GM12801 (cell line): ENCODE data around the gene CASZ1.

Experiments
- TF ChIP-seq, protein P1 (sequence below): IDR thresholded peaks from one replicate; pipeline ENCODE4 v1.5.1; 2011; ENCODE audit warnings: control low read depth; ENCODE audit not compliant: insufficient read length; ENCODE audit errors: extremely low read depth

Gene CASZ1

DNA sequence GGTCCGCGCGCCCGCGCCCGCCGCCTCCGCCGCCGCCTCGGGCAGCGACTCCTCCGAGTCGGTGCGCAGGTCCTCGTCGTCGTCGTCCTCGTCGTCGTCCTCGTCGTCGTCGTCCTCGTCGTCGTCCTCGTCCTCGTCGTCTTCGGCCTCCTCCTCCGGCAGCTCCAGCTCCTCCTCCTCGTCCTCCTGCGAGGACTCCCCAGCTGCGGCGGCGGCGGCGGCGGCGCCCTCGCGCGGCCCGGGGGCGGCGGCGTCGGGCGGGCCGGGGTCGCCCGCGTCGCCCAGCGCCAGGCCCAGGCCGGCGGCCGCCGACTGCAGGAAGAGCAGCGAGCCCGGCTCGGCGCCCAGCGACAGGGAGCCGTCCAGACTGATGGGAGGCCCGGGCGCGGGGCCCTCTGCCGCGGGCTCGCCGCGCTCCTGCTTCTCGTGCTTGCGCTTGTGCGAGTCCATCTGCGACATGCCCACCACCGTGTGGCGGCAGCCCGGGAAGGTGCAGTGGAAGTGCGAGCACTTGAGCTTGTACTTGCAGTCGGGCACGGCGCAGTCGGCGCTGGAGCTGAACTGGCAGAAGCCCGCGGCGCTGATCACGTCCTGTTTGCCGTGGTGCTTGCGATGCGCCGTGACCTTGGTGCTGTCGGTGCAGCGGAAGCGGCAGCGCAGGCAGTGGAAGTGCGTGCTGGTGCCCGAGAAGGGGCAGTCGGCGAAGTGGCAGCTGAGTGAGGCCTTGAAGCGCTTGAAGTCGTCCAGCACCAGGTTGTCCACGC lies 157.3 kb downstream of the CASZ1 start:
- TF ChIP-seq, protein P1, sequence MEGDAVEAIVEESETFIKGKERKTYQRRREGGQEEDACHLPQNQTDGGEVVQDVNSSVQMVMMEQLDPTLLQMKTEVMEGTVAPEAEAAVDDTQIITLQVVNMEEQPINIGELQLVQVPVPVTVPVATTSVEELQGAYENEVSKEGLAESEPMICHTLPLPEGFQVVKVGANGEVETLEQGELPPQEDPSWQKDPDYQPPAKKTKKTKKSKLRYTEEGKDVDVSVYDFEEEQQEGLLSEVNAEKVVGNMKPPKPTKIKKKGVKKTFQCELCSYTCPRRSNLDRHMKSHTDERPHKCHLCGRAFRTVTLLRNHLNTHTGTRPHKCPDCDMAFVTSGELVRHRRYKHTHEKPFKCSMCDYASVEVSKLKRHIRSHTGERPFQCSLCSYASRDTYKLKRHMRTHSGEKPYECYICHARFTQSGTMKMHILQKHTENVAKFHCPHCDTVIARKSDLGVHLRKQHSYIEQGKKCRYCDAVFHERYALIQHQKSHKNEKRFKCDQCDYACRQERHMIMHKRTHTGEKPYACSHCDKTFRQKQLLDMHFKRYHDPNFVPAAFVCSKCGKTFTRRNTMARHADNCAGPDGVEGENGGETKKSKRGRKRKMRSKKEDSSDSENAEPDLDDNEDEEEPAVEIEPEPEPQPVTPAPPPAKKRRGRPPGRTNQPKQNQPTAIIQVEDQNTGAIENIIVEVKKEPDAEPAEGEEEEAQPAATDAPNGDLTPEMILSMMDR = no peak

DNA sequence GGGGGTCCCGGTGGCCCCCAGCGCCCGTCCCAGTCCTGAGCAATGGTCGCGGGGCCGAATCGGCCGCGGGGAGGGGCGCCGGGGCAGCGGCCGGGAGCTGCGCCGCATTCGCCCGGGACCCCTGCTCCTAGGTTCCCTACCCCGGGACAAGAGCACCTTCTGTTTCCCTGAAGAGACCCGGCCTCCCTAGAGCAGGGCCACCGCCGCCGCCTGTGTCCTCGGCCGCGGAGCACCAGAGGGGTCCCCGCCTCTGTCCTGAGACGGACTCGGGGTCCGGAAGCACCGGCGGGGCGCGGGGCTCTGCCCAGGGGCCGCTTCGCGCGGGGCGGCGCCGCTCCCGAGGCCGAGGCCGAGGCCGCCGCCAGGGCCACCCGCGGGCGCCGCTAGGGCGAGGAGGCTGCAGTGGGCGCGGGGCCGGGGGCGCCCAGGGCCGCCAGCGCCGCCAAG lies 157.9 kb downstream of the CASZ1 start:
- TF ChIP-seq, protein P1 = no peak

DNA sequence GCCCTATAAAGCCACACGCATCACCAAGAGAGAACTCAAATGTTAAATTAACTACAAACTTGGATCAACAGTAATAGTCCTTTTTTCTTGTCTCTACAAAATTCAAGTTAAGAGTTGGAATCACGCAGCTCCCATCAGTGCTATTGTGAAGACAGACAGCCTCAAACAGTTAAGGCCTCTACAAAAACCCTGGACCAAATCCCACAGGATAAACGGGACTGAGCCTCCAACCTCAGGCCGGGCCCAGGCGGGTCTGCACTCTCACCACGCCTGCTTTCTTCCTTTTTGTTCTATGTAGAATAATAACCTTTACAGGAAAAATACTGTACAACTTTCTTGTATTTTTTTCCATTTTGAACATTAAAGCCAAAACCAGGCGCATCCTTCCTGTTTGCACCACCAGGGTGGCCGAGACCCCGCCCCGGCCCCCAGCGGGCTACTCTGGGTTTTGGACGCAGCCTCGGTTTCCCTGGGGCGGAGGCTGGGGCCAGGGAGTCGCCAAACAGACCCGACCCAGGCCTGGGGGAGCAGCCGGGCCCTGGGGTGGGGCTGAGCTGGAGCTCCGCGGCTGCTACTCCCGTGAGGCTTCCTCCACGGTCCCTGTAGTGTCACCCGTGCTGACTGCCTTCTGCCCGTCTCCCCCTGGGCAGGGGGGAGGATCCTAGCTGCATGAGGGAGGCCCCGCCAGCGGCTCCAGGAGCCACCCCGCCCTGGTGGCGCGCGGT lies 158.4 kb downstream of the CASZ1 start:
- TF ChIP-seq, protein P1 = no peak

DNA sequence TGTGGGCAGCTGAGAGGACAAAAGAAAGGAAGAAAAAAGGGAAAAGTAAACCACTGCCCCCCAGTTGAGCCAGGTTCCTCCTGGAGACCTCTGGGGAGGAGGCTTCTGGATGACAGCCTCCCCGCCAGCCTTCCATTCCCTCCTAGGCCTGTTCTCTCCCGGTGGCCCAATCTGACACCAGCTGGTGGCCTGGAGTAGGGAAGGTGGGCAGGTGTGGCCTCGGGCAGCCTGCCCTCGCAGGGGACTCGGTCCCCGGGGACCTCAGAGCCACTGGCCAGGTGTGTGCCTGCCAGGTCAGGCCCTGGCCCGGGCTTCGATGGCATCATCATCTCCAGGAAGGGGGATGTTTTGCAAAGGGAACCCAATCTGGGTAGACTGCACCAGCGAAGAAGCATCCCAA lies 159.0 kb downstream of the CASZ1 start:
- TF ChIP-seq, protein P1 = no peak

DNA sequence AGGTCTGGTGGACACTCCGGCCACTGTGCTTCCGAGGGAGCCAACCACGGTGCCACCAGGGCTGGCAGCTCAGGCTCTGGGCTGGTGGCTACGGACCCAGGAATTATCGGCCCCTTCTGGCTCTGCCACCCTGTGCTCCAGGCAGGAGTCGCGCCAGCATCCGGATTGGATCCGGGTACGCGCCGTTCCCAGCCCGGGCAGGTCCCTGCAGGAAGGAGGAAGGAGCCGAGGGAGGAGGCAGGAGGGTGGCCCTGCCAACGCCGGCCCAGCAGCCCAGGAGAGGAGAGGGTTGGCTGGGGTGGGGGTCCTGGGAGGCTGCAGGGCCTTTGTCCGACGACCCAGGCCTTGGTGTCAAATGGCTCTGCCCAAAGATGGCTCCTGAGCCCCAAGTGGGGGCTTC lies 160.5 kb downstream of the CASZ1 start:
- TF ChIP-seq, protein P1 = no peak

DNA sequence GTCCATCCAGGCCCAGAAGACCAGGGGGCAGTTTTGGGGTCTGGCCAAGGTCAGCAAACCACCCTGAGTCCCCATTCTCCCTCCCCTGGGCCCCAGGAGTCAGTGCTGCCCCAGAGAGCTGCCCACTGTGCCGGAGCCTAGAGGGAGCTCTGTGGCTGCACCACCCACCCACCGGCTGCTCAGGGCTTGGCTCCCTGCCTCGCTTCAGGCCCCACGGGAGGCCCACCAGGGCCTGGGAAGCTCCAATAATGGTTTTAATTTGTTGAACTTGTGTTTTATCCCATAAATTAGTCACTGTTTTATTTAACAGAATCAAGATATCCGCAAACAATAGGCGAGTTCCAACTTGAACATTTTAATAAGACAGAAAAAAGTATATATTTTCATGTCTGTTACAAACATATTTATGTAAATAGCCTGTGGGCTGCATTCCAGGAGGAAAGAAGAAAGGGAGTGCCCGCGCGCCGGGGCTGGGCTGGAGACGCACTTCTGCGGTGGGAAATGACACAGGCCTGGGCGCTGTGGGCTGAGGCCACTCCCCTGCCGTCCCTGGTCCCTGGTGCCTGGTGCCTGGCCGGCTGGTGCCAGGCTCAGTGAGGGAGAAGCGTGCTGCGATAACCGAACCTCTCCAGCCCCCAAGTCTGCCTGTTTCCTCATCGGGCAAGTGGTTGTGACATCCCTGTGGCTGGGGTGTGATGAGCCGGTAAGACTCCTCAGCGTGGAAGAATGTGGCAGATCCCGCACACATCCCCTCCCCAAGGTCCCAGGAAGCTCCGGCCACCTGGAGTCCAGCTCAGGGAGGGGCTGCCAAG lies 161.2 kb downstream of the CASZ1 start:
- TF ChIP-seq, protein P1 = no peak
